H1 (cell line): ENCODE measurements around the gene GALNTL6. TPM values are rescaled to one million over a fixed set of nuclear protein-coding genes. Genes with fewer than 3 reads are reported as not detected.

Experiments
- BACH1 ChIP-seq: IDR thresholded peaks from 2 replicates; pipeline ENCODE4 v1.6.1; 2012; ENCODE audit warnings: low read length, improper control_type of control experiment
- HDAC2 ChIP-seq, 2 experiments: fragments of 300-600 bp in 1 of 2; sonication (generic) in 1 of 2; IDR thresholded peaks; 2 replicates each; pipeline ENCODE4 v1.6.1; 2011 to 2012; ENCODE audit warnings: low read depth in 2 of 2, low read length in 2 of 2, mild to moderate bottlenecking in 2 of 2, moderate library complexity in 2 of 2, borderline replicate concordance in 1 of 2, inconsistent platforms in 1 of 2
- HDAC6 ChIP-seq: IDR thresholded peaks from one replicate; pipeline ENCODE4 v1.7.1; 2012; ENCODE audit warnings: low read depth, mild to moderate bottlenecking, inconsistent platforms, low read length, moderate library complexity
- KDM1A ChIP-seq: fragments of 200-600, 300-600 bp; sonication (generic); IDR thresholded peaks from 2 replicates; pipeline ENCODE4 v1.7.1; 2016; ENCODE audit warnings: mild to moderate bottlenecking, low read length, borderline replicate concordance
- POU5F1 ChIP-seq: IDR thresholded peaks from 2 replicates; pipeline ENCODE4 v1.6.1; 2011; ENCODE audit warnings: low read depth, mild to moderate bottlenecking, low read length, moderate library complexity
- SP2 ChIP-seq: IDR thresholded peaks from 2 replicates; pipeline ENCODE4 v1.6.1; 2012; ENCODE audit warnings: mild to moderate bottlenecking, low read length, inconsistent platforms
- polyA plus RNA-seq, 7 experiments: library from polyadenylated mRNA; depleted of rRNA in 3 of 7; stranded (reverse) in 5 of 7; unstranded in 2 of 7; fragments of >200 nt in 5 of 7; fragments of 200-250 nt in 2 of 7; gene quantifications; 1 replicate in 5 of 7; 2 replicates in 1 of 7; 4 replicates in 1 of 7; pipeline versions ENCODE4 v1.2.1 to v1.2.3, GENCODE V29; 2011 to 2013; ENCODE audit warnings: missing spikeins in 2 of 7, mixed read lengths in 2 of 7
- total RNA-seq: library from RNA; stranded (reverse); fragmentation: NEBNext Ultra II Directional; extraction: Animal tissue kit (Norgen Biotek cat#: 25700); gene quantifications from 2 replicates; pipeline ENCODE4 v1.2.1, GENCODE V29; 2021
- TF ChIP-seq, protein P1 (sequence below): IDR thresholded peaks from 2 replicates; pipeline ENCODE4 v1.6.1; 2012; ENCODE audit warnings: inconsistent platforms

Gene GALNTL6
- total and polyA plus RNA-seq, 2 of the 8 experiments (the other 6 are each of a cell fraction or from before 2014, with no cell fraction given) = 0.03 to 0.32 TPM

DNA sequence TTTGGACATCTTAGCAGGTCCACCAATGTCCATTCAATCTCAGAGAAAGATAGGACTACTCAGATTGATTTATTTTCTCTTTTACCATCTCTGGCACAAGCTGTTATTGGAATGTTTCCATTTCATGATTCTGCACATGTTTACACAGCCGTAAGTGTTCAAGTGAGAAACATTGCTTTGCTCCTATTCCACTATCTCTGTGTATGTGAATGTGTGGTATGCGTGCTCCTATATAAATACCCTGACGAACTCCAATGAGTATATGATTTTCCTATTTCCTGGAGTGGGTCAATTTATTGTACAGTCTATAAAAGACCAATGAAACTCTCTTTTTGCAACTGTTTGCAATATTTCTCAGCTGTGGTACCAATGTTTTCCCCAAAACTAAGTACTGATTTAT lies 1134.4 kb downstream of the GALNTL6 start (continued):
- TF ChIP-seq BACH1 (no peak), HDAC6 (no peak), SP2 (no peak), POU5F1 (no peak), KDM1A (no peak), HDAC2 (IDR thresholded peaks at IDR 0.05; ENCODE audit: borderline replicate concordance in 1 of 2, low read depth in 2 of 2, low read length in 2 of 2) (no peak)
- TF ChIP-seq, protein P1, sequence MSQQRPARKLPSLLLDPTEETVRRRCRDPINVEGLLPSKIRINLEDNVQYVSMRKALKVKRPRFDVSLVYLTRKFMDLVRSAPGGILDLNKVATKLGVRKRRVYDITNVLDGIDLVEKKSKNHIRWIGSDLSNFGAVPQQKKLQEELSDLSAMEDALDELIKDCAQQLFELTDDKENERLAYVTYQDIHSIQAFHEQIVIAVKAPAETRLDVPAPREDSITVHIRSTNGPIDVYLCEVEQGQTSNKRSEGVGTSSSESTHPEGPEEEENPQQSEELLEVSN = no peak
